ENCODE results near the gene TRIM72.
"Not testable (repeated sequence)": the region's sequence is repeated elsewhere in the genome, so short reads cannot be mapped to it uniquely, and the experiment has no call there.

TRIM72 gene, protein sequence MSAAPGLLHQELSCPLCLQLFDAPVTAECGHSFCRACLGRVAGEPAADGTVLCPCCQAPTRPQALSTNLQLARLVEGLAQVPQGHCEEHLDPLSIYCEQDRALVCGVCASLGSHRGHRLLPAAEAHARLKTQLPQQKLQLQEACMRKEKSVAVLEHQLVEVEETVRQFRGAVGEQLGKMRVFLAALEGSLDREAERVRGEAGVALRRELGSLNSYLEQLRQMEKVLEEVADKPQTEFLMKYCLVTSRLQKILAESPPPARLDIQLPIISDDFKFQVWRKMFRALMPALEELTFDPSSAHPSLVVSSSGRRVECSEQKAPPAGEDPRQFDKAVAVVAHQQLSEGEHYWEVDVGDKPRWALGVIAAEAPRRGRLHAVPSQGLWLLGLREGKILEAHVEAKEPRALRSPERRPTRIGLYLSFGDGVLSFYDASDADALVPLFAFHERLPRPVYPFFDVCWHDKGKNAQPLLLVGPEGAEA

DNA sequence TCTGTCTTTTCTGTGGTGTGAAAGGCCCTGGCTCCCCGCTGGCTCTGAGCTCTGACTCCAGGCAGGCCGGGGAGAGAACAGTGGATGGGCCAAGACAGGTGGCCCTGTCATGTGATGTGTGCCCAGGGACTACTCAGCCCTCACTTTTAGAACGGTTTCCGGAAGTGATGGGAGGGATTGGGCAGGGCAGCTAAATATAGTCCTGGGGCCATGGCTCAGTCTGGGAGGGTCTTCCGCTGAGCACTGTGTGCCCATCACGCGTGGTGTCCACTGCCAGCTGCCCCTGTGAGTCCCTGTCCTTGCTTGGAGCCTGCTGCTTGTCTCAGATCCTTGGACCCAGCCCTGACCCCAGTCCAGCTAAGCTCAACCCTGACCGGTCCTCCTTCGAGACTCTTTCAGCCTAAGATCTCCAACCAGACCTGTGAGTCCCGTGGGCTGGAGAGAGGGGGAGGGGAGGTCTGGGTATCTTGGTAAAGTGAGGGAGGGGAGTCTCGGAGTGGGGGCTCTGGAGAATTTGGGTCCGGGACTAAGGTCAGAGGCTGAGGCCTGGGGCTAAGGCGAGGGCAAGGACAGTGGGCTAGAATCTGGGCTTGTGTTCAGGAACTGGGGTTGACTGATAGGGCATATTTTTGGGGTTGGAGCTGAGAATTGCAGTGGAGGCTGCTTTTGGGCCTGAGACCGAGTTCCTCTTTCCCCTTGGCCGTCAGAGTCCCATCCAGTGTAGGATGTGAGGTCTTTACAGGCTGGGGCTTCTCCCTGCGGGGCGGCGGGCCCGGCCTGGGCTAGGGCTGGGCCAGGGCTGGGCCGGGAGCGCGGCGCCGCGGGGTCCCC lies at the start of gene TRIM72:
Gene TRIM72, plus strand, starts transcription at position 243 of the 831 bp plus-strand sequence. CDS start 620 bp downstream, outside the sequence.
- DNase-seq: no peak

GRCh38 chr16:31167315-31167714 lies 46.6 kb upstream of the TRIM72 start:
- no peak for DNase-seq

- no peak for DNase-seq
Measured at GRCh38 chr16:31168848-31169247, 45.1 kb upstream of the TRIM72 start.

- DNase-seq: not testable (repeated sequence)
Measured at GRCh38 chr16:31170048-31170447, 43.9 kb upstream of the TRIM72 start.

DNA sequence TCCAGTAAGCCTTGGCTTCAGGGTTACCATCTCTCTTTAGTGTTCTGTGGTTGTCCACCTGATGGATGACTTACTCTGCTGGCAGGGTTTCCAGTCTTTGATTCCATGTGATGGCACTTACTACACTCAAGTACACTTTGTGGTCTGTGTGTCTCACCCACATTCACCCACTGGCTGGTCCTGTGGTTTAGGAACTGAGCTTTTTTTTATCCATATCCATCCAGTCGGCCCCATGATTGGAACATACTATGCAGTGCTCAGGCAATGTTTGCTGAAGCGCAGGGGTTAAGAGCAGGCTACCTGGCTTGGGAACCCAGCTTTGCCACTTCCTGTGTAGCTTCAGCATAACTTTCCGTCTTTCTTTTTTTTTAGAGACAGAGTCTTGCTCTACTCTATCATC lies 36.8 kb upstream of the TRIM72 start:
- DNase-seq: no peak

DNA sequence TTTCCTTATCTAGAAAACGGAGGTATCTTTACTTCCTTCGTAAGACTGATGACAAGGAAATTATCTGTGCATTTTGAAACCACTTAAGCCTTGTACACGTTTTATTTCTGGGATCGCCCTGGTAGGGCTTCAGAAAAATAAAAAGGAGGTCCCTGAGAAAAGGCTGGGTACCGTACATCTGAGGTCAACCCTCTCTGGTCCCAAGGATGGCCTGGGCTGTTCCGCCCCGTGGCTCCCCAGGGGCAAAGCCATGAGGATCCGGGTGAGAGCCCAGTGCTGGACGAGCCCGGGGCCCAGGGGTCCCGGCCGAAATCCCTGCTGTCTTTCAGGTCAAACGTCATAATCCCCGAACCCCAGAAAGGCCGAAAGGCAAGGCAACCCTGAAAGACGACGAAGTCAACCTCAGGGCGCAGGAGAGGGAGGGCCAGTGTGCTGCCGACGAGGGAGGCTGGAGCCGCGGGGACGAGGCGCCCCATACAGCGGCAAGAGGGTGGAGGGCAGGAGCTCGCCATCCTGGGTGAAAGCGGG lies 34.6 kb upstream of the TRIM72 start:
- DNase-seq: no peak

DNA sequence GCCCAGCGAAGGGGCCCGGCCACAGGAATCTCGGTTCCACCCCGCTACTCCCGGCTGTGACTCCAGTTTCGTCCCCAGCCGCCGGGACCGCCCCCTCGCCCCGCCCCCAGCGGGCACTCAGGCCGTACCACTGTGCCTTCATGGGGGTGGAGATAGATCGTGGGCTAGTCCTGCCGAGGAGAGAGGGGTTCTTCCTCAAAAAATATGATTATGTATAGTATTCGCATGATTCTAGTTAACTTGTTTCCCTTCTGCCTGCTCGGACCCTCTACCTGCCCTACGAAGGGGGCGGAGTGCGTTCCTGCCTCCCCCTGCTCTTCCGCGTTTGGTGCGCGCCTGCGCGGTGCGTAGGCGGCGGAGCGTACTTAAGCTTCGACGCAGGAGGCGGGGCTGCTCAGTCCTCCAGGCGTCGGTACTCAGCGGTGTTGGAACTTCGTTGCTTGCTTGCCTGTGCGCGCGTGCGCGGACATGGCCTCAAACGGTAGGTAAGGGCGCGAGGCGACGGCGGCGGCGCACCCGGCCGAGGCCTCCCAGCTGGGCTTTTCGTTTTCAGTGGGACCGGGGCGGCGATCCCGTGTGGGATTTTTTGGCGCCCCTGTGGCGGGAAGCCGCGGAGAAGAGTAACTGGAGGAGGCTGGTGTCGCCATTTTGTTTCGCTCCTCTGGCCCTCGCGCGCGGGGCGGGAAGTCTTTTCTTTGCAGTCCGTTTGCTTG lies 34.0 kb upstream of the TRIM72 start, which contains the start of gene FUS:
Gene FUS, plus strand, starts transcription at position 393 of the 713 bp plus-strand sequence. Its CDS starts 76 bp downstream, at position 469.
- DNase-seq: peak; percentile 57

DNA sequence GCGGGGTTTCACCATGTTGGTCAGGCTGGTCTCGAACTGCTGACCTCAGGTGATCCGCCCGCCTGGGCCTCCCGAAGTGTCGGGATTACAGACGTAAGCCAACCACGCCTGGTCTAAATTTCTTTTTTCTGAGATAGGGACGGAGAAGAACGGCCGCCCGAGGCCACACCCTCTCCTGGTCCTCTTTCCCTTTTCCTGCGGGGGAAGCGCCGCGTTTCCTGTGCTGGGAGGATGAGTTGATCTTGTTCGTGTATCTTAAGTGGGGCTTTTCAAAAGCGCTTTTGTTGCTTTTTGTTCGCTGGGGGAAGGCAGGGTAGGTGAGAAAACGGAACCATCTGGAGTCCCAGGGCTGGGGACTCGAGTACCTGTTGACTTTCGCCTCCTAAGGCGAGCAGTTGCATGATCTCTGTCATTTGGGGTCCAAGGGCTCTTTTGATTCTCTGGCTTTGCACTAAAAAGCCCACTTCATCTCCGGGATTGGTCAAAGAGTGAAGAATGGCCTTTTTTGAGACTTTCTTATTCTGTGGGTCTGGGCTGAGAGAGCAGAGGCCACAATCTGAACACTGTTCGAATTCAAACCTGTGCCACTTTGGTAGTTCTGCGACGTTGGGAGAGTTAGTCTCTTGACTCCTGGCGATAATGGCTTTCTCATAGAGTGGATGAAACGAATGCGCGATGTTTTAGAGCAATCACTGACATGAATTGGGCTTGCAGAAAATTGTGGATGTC lies 32.7 kb upstream of the TRIM72 start:
- no peak for DNase-seq

GRCh38 chr16:31182391-31182790 lies 31.5 kb upstream of the TRIM72 start:
- no peak for DNase-seq

DNA sequence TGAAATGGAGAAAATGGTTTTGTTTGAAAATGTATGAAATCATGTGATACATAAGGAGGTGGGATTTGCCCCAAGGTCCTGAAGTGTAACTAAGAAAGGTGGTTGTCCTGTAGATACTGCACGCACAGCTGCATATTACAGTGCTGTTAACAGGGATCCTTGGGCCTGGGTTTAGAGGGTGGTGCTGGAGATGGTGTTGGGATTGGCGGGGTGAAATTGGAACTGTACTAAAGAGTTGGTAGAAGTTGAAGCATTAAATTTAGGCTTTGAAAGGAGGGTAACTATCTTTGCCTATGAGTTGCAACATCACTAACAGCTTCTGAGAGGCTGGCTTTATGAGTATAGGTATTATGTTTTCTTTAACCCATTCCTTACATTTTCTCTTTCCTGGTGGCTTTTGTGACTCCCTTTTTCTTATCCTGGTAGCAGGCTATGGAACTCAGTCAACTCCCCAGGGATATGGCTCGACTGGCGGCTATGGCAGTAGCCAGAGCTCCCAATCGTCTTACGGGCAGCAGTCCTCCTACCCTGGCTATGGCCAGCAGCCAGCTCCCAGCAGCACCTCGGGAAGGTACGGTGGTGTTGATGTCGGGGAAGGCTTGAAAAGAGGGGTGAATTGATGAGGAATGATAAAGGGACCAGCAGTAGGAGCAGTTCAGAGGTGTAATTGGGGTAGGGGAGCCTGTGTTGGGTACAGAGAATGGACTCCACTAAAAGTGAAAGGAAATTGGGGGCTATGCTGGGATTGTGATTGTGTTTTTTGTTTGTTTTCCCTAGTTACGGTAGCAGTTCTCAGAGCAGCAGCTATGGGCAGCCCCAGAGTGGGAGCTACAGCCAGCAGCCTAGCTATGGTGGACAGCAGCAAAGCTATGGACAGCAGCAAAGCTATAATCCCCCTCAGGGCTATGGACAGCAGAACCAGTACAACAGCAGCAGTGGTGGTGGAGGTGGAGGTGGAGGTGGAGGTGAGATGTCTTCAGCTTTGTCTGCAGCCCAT lies 30.2 kb upstream of the TRIM72 start:
- no peak for DNase-seq

- DNase-seq: no peak
Measured at GRCh38 chr16:31184888-31185287, 29.0 kb upstream of the TRIM72 start.

DNA sequence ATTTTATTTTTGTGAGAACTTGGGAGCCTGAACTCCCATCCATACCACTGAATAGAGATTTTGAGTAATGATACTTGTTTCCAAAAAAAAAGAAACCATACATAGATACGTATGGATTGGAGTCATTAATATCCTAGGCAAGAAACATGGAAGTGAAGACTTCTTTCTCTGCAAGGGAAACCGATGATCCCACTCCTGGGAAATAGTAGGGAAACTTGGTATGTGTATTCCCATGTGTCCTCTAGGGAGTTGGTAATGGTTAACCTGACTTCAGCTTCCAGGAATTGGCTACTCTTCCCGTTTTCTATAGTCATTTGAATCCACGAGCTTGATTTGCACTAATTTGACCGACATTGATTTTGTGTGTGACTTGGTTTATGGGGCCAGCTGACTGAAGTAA lies 28.6 kb upstream of the TRIM72 start:
- no peak for DNase-seq

GRCh38 chr16:31186176-31186575 lies 27.7 kb upstream of the TRIM72 start:
- DNase-seq: no peak

- no peak for DNase-seq
Measured at GRCh38 chr16:31186930-31187807, 26.8 kb upstream of the TRIM72 start.

DNA sequence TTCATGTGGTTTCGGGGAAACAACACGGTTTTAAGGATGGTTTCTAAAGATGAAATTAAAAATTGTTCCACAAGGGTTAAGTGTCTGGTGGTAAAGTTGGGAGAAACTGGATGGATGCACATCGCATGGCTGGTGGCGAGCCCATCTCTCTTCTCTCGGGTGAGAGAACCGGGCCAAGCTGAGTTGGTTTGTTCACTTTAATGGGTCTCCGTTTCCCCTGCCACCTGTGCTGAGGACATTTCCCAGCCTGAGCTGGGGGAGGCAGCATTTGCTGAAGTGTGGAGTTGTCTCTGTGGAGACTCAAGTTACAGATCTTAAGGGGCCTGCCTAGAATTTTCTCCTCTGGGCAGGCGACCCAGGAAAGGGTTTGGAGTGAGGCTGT lies 26.1 kb upstream of the TRIM72 start:
- DNase-seq: no peak

DNA sequence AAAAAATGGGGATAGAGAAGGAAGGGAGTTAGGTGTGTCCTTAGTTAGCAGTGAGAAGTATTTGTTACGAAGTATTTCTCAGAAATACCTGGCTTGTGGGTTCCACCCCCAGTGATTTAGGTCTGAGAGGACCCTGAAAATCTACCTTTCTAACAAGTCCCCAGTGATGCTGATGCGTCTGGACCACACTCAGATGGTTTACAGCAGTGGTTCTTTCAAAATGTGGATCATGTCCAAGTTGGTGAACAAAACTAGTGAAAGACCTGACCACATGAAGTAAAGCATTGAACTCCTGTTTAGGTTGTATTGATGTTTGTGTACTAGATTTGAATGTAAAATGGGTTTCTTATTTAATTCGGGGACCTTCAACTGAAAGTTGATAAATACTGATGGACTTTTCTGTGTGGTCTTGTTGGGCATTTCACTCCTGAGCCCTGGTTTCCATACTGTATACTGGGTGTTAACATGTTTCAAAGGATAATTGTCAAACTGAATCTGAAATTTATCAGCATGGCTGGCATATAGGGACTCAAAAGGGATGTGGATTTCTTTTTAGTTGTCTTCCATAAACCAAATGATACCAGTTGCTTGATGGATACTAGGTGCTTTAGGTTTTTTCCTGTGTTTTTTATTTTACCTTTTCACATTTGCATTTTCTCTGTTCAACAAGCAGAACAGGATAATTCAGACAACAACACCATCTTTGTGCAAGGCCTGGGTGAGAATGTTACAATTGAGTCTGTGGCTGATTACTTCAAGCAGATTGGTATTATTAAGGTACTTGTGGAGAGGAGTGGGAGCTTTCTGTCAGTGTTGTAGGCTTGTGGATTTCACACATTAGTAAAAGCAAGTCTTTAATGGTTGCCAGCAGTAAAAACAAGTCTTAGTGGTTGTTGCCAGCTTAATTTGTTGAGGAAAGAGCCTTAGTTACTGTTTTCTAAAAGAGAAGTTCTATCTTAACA lies 25.2 kb upstream of the TRIM72 start:
- DNase-seq: no peak

GRCh38 chr16:31189412-31189778 lies 24.5 kb upstream of the TRIM72 start:
- no peak for DNase-seq

GRCh38 chr16:31190061-31190460 lies 23.9 kb upstream of the TRIM72 start:
- DNase-seq: no peak
